Measurements from ENCODE around the gene TRIM68. TPM values are rescaled to one million over a fixed set of nuclear protein-coding genes. Genes with fewer than 3 reads are reported as not detected.

Gene TRIM68
- total and polyA plus RNA-seq, 10 donors, result 3.4 to 22.9 (median 16.3) TPM

- H3K27ac ChIP-seq, result no peak overlapping the region
- peaks cover 0 to 48% (median 0%) of the 10 kb centered on the region in 7 donors for H3K27me3 ChIP-seq (replicated peaks in 1 of 7)
- WGBS, 5 donors, result 66 to 76% (median 70%) methylated on average over 2 of the region's 2 CpGs
- no peaks in the 10 kb centered on the region for H3K4me1 ChIP-seq
- TF ChIP-seq POLR2A (IDR thresholded peaks at IDR 0.05), result no peak
- intact Hi-C loops (cut with DNase I; ENCODE audit: low total_unique reads), result no loop called here
- no peaks in the 10 kb centered on the region for H3K36me3 ChIP-seq
- no peaks in the 10 kb centered on the region for H3K9me3 ChIP-seq
- no peak overlapping the region for H3K4me3 ChIP-seq
- DNase-seq, result no peak
Observed at GRCh38 chr11:4577761-4578160, 30.3 kb downstream of the TRIM68 start.

- peaks cover 0 to 42% (median 0%) of the 10 kb centered on the region in 7 donors for H3K27me3 ChIP-seq (replicated peaks in 1 of 7)
- H3K4me3 ChIP-seq, result no peak overlapping the region
- H3K27ac ChIP-seq, result no peak overlapping the region
- TF ChIP-seq POLR2A (IDR thresholded peaks at IDR 0.05), result no peak
- no peak for TF ChIP-seq CTCF (IDR thresholded peaks at IDR 0.05 in 8 of 11, conservative IDR thresholded peaks at IDR 0.05 in 3 of 11)
- TF ChIP-seq POLR2AphosphoS5 (IDR thresholded peaks at IDR 0.05), result no peak
- WGBS, 5 donors, result 63 to 83% (median 75%) methylated on average over 3 of the region's 3 CpGs
- intact Hi-C loops (cut with DNase I; ENCODE audit: low total_unique reads), result no loop called here
- H3K9me3 ChIP-seq, result no peaks in the 10 kb centered on the region
- H3K36me3 ChIP-seq, result no peaks in the 10 kb centered on the region
- no peaks in the 10 kb centered on the region for H3K4me1 ChIP-seq
- DNase-seq, result no peak
Observed at GRCh38 chr11:4576880-4577279, 31.2 kb downstream of the TRIM68 start.

GRCh38 chr11:4569075-4569474 is 39.0 kb downstream of the TRIM68 start:
- no peak for DNase-seq
- 89 to 95% (median 93%) methylated on average over 18 of the region's 18 CpGs for WGBS, 5 donors
- Histone ChIP-seq H3K9me3 (peaks cover 0 to 10% (median 1%) of the 10 kb centered on the region in 8 donors), H3K27ac (no peak overlapping the region), H3K4me1 (no peaks in the 10 kb centered on the region), H3K36me3 (no peaks in the 10 kb centered on the region), H3K27me3 (replicated peaks in 1 of 7) (no peaks in the 10 kb centered on the region), H3K4me3 (no peak overlapping the region)
- intact Hi-C loops (cut with DNase I; ENCODE audit: low total_unique reads), result no loop called here
- TF ChIP-seq CTCF (IDR thresholded peaks at IDR 0.05 in 8 of 11, conservative IDR thresholded peaks at IDR 0.05 in 3 of 11) (no peak), POLR2A (IDR thresholded peaks at IDR 0.05) (no peak), POLR2AphosphoS5 (IDR thresholded peaks at IDR 0.05) (no peak)

GRCh38 chr11:4565371-4565770 is 42.7 kb downstream of the TRIM68 start:
- peaks cover 0 to 14% (median 5%) of the 10 kb centered on the region in 8 donors for H3K9me3 ChIP-seq
- WGBS, 5 donors, result 85 to 96% (median 87%) methylated on average over 3 of the region's 3 CpGs
- no peaks in the 10 kb centered on the region for H3K4me1 ChIP-seq
- no peaks in the 10 kb centered on the region for H3K27me3 ChIP-seq (replicated peaks in 1 of 7)
- H3K4me3 ChIP-seq, result no peak overlapping the region
- no peaks in the 10 kb centered on the region for H3K36me3 ChIP-seq
- intact Hi-C loops (cut with DNase I; ENCODE audit: low total_unique reads), result no loop called here
- DNase-seq, result no peak
- H3K27ac ChIP-seq, result no peak overlapping the region
- TF ChIP-seq POLR2AphosphoS5 (IDR thresholded peaks at IDR 0.05) (no peak), POLR2A (IDR thresholded peaks at IDR 0.05) (no peak), CTCF (IDR thresholded peaks at IDR 0.05 in 8 of 11, conservative IDR thresholded peaks at IDR 0.05 in 3 of 11) (no peak)

- Histone ChIP-seq H3K27ac (no peak overlapping the region), H3K4me1 (no peaks in the 10 kb centered on the region), H3K9me3 (peaks cover 0 to 14% (median 5%) of the 10 kb centered on the region in 8 donors), H3K27me3 (replicated peaks in 1 of 7) (peaks cover 0 to 22% (median 0%) of the 10 kb centered on the region in 7 donors), H3K36me3 (no peaks in the 10 kb centered on the region), H3K4me3 (no peak overlapping the region)
- DNase-seq, result no peak
- WGBS, 5 donors, result 87 to 100% (median 97%) methylated on average over 1 of the region's 1 CpG
- intact Hi-C loops (cut with DNase I; ENCODE audit: low total_unique reads), result no loop called here
- TF ChIP-seq POLR2AphosphoS5 (IDR thresholded peaks at IDR 0.05) (no peak), CTCF (IDR thresholded peaks at IDR 0.05 in 8 of 11, conservative IDR thresholded peaks at IDR 0.05 in 3 of 11) (no peak), POLR2A (IDR thresholded peaks at IDR 0.05) (no peak)
Observed at GRCh38 chr11:4560467-4560866, 47.6 kb downstream of the TRIM68 start.

Measured in spleen (tissue), 11 donors.